Sigmoid colon (tissue), 4 donors: Measurements from ENCODE around the gene OTUB2.

Experiments
- CTCF ChIP-seq, 4 experiments: fragments of 450-650 bp in 3 of 4; fragments of 200-600 bp in 1 of 4; IDR thresholded peaks; one replicate each; pipeline ENCODE4 v1.5.1; 2016 to 2019; ENCODE audit warnings: antibody characterized with exemption in 4 of 4, mild to moderate bottlenecking in 3 of 4, moderate library complexity in 2 of 4
- EP300 ChIP-seq, 4 donors: sonication (generic); formaldehyde crosslinking; IDR thresholded peaks; one replicate each; pipeline ENCODE4 v1.6.1; 2017; ENCODE audit warnings: antibody characterized with exemption in 4 of 4
- POLR2A ChIP-seq, 2 donors: fragments of 450-650 bp; IDR thresholded peaks; one replicate each; pipeline ENCODE4 v1.6.1; 2016; ENCODE audit warnings: antibody characterized with exemption in 2 of 2, mild to moderate bottlenecking in 2 of 2, moderate library complexity in 2 of 2
- POLR2AphosphoS5 ChIP-seq, 4 donors: sonication (generic); formaldehyde crosslinking; IDR thresholded peaks; one replicate each; pipeline ENCODE4 v1.6.1; 2017; ENCODE audit warnings: antibody characterized with exemption in 4 of 4

- TF ChIP-seq CTCF (IDR thresholded peaks at IDR 0.05) (no peak), POLR2A (IDR thresholded peaks at IDR 0.05) (no peak), POLR2AphosphoS5 (IDR thresholded peaks at IDR 0.05) (no peak), EP300 (IDR thresholded peaks at IDR 0.05) (no peak)
These were observed 33.9 kb downstream of the OTUB2 start for GRCh38 chr14:94059998-94060397.
